ENCODE results near the gene PGAP3.

DNA sequence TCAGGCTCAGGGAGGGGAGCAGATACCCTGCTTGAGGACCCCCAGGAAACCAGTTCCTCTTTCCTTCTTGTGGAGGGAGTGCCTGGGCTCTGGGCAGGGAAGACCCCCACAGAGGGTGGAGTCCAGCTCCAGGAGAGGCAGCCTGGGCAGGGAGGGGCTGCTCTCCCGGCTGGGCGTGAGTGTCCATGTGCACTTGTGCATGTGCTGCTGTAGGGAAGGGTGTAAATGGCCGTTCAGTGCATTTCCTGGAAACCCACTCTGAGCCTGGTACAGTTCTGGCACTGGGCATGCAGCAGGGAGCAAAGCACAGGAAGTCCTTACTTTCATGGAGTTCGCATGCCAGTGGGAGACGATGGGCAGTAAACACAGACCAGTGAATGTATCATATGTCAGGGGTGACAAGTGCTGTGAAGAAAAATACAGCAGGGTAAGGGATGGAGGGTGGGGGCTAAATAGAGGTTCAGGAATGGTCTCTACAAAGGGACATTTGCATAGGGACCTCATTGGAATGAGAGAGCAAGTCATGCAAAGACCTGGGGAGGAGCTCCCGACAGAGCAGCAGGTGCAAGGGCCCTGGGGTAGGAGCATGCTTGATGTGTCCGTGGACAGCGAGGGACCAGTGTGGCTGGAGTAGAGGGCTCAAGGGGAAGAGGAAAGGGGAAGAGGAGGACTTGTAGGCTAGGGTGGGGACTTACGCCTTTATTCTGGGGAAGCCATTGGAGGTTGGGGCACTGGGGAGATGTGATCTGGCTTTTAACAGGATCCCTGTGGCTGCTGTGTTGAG, 45.4 kb downstream of the PGAP3 start:
- TF ChIP-seq, protein P1, sequence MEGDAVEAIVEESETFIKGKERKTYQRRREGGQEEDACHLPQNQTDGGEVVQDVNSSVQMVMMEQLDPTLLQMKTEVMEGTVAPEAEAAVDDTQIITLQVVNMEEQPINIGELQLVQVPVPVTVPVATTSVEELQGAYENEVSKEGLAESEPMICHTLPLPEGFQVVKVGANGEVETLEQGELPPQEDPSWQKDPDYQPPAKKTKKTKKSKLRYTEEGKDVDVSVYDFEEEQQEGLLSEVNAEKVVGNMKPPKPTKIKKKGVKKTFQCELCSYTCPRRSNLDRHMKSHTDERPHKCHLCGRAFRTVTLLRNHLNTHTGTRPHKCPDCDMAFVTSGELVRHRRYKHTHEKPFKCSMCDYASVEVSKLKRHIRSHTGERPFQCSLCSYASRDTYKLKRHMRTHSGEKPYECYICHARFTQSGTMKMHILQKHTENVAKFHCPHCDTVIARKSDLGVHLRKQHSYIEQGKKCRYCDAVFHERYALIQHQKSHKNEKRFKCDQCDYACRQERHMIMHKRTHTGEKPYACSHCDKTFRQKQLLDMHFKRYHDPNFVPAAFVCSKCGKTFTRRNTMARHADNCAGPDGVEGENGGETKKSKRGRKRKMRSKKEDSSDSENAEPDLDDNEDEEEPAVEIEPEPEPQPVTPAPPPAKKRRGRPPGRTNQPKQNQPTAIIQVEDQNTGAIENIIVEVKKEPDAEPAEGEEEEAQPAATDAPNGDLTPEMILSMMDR (IDR thresholded peaks at IDR 0.05), result no peak
- TF ChIP-seq POLR2A (IDR thresholded peaks at IDR 0.05), result no peak

Data from upper lobe of left lung (tissue), 4 donors.